SKM-1 treated with dmso at 0.1 percent for 144 hours (cell line): Measurements from ENCODE around the gene CTTNBP2.

Experiments used
- DNase-seq: peaks from one replicate; lab custom pipeline; 2025; ENCODE audit not compliant: unreplicated experiment; lab: John Stamatoyannopoulos, UW

The CTTNBP2 gene

DNA sequence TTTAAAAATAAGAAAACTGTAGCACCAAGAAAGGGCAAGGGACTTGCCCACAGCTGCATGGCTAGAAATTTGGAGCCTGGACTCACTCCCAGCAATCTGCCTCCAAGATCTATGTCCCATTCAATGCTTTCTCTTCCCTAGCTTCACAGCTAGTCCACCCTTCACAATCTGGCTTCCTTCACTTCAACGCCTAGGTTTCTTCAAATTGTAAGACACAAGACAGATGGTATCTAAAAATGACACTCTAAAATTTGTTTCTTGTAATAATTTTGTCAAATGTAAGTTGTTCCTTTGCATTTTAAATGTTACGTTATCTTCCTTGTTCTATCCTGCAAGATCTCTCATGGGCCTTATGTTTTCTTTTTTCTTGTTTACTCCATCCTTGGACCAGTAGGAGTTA is 48.6 kb downstream of the CTTNBP2 start:
- DNase-seq = no peak

DNA sequence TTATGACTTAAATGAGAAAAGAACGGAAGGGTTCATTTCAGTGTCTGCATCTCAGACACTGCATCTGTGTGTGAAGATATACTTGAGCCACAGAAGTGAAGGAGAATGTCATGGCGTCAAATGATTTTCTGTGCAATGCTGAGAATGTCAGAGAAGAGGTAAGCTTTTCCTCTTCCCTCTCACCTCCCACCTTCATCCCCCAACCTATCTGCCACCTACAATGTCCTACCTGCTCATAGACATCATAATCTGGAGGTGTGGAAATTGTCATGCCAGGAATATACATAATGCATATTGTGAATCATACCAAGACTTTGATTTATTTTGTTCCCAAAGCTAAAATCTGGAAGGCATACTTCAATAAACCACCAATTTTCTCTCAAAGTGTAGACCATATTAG is 53.7 kb downstream of the CTTNBP2 start:
- no peak for DNase-seq

DNA sequence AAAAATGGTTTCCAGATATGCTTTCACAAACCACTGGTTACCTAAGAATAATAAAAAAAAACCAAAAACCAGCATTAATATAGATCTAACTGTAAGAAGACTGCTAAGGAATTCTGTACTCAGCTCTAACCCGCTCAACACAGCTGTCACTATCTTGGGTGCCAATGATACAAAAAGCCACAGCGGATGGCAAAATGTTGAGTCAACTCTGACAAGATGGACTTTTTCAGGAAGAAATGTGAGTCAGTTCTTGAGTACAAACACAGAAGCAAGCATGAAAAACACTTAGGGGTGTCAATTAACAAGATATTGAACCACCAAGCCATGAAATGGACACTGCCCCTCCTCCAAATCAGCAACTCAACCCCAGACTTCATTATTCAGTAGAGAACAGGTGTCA is 55.0 kb downstream of the CTTNBP2 start:
- no peak for DNase-seq

GRCh38 chr7:117816727-117817126 is 56.5 kb downstream of the CTTNBP2 start:
- DNase-seq = no peak

- DNase-seq = no peak
These were observed 61.5 kb downstream of the CTTNBP2 start for GRCh38 chr7:117811696-117812095.

GRCh38 chr7:117810642-117811512 is 62.4 kb downstream of the CTTNBP2 start:
- no peak for DNase-seq

DNA sequence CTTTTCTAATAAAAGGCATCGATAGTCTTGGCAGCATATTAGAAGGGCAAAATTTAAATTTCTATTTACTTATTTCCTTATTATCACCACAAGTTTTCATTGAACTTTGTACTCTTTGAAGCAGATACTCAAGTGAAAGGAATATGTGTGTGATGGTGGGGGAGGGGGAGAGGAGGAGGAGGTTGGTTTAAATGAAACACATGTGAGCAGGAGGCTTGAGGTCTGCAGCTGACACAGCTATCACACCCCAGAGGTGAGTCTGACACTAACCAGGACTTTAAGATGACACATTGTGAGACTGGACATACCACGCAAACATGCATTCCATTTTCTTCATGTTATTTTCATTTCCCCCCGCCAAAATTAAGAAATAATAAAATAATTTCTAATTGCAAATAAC is 63.3 kb downstream of the CTTNBP2 start:
- DNase-seq = no peak

- no peak for DNase-seq
These were observed 64.1 kb downstream of the CTTNBP2 start for GRCh38 chr7:117808910-117809705.

DNA sequence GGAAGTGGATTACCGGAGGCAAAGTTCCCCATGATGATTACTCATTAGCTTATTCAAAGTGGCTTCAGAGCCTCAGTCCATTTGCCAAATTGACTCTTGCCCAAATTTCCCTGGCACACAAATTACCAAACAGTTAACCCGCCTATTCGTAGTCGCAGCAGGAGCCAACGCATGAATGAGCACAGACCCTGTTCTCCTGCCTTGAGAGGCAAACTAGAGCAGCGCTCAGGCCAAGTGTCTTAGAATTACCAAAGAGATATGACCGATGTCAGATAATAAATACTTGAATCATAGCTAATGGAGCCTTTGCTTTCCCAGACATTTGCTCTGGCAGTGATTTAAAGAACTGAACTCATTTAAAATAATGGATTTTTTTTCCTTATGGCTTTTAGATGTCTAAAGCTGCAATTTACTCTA is 64.9 kb downstream of the CTTNBP2 start:
- DNase-seq = no peak

DNA sequence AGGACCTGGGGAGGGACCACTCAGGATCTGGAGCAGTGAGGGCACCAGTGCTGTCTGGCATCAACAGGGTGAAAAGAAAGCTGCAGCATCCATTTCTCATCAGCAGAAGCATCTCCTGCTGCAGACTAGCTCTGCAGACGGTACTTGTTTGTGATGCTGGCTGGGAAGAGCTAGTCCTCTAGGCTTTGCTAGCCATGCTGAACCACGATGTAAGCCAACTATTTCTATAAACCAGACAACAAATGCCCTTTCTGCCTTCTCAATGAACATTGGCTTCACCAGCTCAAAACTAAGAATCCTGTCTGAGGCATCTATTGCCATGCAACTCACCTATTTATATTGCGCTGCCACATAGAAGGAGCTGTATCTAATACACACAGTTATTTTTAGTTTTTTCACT is 65.6 kb downstream of the CTTNBP2 start:
- DNase-seq = no peak

- DNase-seq = no peak
These were observed 67.2 kb downstream of the CTTNBP2 start for GRCh38 chr7:117806011-117806410.

GRCh38 chr7:117805241-117805640 is 68.0 kb downstream of the CTTNBP2 start:
- DNase-seq = no peak

GRCh38 chr7:117803476-117803875 is 69.8 kb downstream of the CTTNBP2 start:
- no peak for DNase-seq

GRCh38 chr7:117802660-117803059 is 70.6 kb downstream of the CTTNBP2 start:
- DNase-seq = no peak

DNA sequence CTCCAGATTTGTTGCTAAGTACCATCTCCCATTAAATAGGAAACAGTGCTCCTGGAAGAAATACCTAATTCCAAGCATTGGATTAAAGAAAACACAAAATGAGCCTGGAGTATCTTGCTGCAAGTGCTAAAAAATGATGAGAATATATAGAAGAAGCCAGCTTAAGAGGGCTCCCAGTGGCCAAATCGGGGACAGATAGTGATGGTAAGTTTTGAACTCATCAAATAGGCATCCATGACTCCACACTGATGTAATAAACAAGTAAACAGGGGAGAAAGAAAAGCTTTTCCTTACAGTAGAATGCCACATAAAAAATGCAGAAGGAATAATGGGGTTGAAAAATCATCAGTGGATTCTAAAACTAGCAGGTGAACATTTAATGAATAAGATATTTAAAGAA is 72.4 kb downstream of the CTTNBP2 start:
- DNase-seq = no peak

- DNase-seq = no peak
These were observed 72.8 kb downstream of the CTTNBP2 start for GRCh38 chr7:117800406-117800805.

GRCh38 chr7:117796889-117797288 is 76.4 kb downstream of the CTTNBP2 start:
- DNase-seq = no peak

- DNase-seq = no peak
These were observed 79.3 kb downstream of the CTTNBP2 start for GRCh38 chr7:117793976-117794375.

- no peak for DNase-seq
These were observed 79.7 kb downstream of the CTTNBP2 start for GRCh38 chr7:117793521-117793920.

DNA sequence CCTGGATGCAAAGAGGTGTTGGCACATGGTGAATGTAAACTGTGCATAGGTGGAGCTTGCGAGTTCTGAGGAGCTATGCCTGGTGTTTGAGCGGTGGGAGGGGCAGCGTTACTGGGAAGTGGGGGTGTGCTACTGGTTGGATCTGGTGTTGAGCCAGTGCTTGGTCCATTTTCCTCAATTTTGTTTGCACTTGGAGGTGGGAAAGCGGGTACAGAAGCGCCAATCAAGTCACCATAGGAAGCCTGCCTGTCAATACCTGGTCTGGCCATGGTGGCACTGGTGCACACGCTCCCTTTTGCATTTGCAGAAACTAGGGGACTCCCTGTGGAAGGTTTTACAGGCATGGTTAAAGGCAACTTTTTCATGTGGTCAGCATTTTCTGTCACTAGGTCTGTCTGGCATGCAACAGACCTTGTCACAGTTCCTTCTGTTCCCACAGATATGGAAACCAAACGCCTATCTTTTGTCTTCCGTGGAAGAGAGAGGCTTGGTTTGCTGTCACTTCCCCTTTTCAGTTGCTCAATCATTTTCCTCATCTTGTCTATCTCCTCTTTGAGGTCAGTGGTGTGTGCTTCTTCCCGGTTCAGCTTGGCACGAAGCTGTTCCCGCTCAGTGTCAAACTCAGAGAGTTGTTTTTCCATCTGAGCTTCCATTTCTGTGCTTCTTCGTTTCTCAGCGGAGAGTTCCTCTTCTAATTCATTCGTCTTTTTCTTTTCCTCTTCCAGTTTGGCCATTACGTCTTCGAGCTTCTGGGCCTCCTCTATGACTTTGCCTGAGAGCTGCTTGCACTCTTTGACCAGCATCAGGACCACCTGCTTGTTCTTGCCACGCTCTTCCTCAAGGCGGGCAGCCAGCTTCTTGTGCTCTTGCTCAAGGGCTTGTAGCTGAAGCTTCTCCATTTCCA is 81.1 kb downstream of the CTTNBP2 start:
- DNase-seq = peak; percentile 96

- DNase-seq = no peak
These were observed 82.5 kb downstream of the CTTNBP2 start for GRCh38 chr7:117790731-117791130.
